Activated T-cell treated with anti-CD3 and anti-CD28 coated beads for 48 hours (primary cell): ENCODE measurements around the gene KCNK17.

ENCODE experiments used
- DNase-seq: peaks from one replicate; pipeline ENCODE4 v3.0.0-alpha.2; 2020; ENCODE audit warnings: low read depth

The KCNK17 gene

GRCh38 chr6:39266782-39267355 lies 47.4 kb downstream of the KCNK17 start:
- DNase-seq = peak; percentile 5

DNA sequence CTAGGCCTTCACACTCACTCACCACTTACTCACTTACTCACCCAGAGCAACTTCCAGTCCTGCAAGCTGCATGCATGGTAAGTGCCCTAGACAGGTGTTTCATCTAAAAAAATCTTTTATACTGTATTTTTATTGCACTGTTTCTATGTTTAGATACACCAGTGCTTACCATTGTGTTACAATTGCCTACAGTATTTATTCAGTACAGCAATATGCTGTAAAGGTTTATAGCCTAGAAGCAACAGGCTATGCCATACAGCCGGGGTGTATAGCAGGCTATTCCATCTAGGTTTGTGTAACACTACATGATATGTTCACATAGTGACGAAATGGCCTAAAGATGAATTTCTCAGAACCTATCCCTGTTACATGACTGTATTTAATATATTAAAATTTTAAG lies 47.8 kb downstream of the KCNK17 start:
- DNase-seq = no peak

GRCh38 chr6:39263303-39264037 lies 50.7 kb downstream of the KCNK17 start:
- DNase-seq = no peak

GRCh38 chr6:39261751-39262150 lies 52.5 kb downstream of the KCNK17 start:
- DNase-seq = no peak

- no peak for DNase-seq
Measured at GRCh38 chr6:39260953-39261352, 53.3 kb downstream of the KCNK17 start.

DNA sequence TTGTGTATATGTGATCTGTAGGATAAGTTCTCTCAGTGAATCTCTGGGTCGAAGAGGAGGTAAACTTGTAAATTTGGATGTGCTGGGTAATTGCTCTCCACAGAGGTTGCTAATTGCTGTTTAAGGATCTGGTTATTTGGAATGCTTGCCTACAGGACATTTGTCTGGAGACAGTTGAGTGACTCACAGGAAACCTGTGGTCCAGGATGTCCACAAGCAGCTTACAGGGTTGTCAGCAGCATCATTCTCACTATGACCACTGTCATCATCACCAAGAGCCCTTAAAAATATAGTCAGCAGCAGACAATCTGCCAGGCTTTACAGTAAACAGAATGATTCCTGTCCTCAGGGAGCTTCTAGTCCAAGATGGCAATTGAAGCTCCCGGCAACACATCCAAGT lies 53.8 kb downstream of the KCNK17 start:
- no peak for DNase-seq

DNA sequence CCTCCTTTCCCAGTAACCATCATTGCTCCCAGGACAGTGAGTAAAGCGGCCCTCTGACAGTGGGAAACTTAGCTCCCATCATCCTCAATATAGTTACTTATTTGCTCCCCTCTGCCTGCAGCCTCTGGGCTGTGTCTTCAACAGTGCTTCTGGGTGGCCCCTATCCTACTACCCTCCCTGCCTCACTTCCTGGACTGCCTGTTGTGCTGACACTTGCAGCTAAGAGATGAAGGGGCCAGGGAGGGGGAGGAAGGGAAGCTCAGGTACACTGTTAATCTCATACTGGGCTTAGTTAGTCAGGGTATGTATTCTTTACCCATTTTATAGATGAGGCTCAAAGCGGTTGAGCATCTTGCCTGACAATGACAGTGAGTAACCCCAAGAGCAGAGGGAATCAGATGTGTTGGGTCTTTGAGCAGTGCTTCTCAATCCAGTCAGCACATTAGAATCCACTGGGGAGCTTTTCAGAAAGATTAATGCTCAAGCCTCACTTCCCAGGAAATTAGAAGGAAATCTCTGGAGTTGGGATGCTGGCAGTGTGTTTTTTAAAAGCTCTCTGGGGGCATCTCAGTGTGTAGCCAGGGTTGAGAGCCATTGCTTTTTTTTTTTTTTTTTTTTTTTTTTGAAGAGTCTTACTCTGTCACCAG lies 57.8 kb downstream of the KCNK17 start:
- DNase-seq = no peak

- DNase-seq = no peak
Measured at GRCh38 chr6:39254999-39255535, 59.2 kb downstream of the KCNK17 start.

DNA sequence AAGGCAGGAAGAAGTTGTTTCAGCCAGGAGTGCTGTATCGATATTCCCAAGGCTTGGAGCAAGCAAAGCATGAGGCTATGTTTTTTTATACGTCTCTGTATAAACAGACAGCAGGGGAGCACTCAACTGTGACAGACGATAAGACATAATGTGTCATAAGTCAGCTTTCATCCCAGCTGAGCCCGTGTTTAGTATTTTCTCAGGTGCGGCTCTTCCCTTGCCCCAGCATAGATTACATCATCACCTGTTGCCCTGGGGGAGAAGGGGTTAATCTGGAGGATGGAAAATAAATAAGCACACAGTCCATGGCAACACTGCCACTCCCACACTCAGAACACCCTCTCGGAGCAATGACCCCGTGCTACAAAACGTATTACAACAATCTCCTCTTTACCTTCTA lies 62.8 kb downstream of the KCNK17 start:
- DNase-seq = no peak

DNA sequence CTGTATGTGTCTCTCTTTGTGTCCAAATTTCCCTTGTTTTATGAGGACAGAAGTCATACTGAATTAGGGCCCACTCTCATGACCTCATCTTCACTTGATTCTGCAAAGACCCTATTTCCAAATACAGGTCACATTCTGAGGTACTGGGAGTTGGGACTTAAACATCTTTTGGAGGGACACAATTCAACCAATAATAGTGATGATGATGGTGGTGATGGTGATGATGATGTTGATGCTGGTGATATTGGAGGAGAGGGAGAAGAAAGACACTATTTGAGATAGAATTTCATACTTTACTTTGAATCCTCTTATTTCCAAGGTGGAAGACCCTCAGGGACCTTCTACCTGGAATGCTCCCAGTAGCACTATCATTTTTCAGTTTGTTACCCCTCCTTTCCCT lies 63.7 kb downstream of the KCNK17 start:
- no peak for DNase-seq

- no peak for DNase-seq
Measured at GRCh38 chr6:39249278-39249677, 64.9 kb downstream of the KCNK17 start.
